Astrocyte of the spinal cord (primary cell): ENCODE results near the gene HUWE1.

Experiments
- DNase-seq: peaks from one replicate; pipeline ENCODE4 v3.0.0; 2011; ENCODE audit warnings: low read depth, low spot score
- H3K4me3 ChIP-seq: 2 replicates; pipeline ENCODE4 v1.5.1; 2011; ENCODE audit warnings: low read depth, mild to moderate bottlenecking, low read length, moderate library complexity
- CTCF ChIP-seq: IDR thresholded peaks from 2 replicates; pipeline ENCODE4 v1.5.1; 2012; ENCODE audit warnings: low read depth, mild to moderate bottlenecking, low read length, inconsistent platforms
- in situ Hi-C: cut with HindIII; loops from 2 replicates; pipeline ENCODE4 v1.10.0; 2017; ENCODE audit warnings: low sequenced_read_pairs

The HUWE1 gene

DNA sequence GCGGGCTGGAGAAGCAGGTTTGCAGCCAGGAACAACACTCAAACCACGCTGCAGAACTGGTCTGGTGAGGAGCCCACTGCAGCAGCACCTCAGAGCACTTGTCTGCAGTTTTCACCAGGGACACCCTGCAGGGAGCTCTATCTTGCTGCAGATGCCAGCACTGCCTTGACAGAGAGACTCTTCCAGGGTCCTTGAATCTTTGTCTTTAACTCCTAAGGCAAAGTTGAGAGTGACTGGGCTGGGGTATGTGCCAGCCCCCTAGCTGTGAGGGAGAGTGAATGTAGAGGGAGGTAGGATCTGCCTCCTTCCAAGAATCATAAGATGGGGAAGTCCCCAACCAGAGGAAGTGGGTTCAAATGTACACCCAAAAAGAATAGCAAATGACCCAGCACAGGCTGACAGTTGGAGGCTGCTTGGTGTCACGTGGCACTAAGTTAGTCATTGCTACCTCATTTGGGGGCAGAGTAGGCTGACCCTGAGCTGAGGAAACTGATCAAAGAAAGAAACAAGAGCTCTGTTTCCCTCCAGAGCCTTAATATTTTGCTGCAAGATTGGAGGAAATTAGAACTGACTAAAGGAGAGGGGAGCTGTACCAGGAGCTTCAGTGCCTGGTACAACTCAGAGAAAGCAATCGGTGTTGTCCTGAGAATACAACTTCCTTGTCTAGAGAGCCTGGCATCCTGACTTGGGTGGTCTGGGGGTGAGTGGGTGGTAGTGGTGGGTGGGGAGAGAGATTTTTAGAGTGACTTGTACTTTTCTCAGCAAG lies 28.2 kb upstream of the HUWE1 start:
- no peak overlapping the region for H3K4me3 ChIP-seq
- in situ Hi-C loops = no loop called here
- peak; percentile 56 for DNase-seq
- TF ChIP-seq CTCF = no peak

DNA sequence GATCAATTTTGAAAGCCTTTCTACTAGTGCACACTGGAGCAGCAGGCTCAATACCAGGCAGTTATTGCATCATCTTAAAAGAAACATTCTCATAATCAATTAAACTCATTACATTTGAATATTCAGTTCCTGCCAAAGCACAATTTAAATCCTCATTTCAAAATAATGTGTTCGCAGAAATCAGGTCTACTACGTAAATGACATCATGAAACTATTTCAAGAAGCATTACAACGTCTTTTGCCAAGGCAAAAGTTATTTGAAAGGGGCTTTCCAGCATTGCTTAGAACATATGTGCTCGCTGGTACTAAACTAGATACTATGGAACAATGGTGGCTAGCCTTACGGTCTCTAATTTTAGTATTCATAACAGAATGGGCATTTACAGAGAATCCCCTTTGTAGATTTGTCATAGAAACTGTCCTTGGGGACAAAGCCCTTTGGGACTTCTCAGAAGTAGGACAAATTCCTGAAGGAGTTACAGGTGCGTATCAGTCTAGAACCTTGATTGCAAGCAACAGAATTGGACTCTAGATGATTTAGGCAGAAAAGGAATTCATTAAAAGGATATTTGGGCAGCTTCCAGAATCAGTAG lies 27.6 kb upstream of the HUWE1 start:
- H3K4me3 ChIP-seq = no peak overlapping the region
- no peak for DNase-seq
- no peak for TF ChIP-seq CTCF
- in situ Hi-C loops = no loop called here

DNA sequence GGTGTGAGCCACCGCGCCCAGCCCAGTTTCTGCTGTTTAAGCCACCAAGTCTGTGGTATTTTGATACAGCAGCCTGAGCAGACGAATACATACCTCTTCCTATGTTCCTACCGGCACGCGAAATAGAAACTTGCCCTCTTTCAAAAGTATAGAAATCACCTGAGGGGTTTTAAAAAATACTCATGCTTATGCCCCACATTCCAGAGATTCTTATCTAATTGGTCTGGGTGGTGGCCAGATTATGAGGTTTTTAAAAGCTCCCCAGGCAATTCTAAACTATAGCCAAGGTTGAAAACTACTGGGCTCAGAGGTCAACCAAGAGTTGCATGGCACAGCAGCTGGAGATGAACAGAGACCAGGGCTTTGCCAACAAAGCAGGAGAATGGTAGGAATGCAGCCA lies 24.9 kb upstream of the HUWE1 start:
- in situ Hi-C loops = no loop called here
- DNase-seq = no peak
- TF ChIP-seq CTCF = no peak
- no peak overlapping the region for H3K4me3 ChIP-seq

DNA sequence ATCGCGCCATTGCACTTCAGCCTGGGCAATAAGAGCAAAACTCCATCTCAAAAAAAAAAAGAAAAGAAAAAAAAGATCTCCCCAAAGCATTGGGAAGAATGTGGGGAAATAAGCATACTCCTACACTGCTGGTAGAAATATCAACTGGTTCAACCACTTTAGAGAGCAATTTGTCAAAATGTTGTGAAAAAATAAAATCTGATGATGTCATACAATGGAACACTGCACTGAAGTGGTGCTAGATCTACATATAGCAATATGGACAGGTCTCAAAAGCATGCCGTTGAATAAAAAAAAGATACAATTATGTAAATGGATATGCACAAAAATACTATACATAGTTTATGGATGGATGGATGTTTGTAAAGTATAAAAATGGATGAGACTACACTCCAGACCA lies 18.3 kb upstream of the HUWE1 start:
- no peak for TF ChIP-seq CTCF
- in situ Hi-C loops = no loop called here
- H3K4me3 ChIP-seq = no peak overlapping the region
- no peak for DNase-seq

DNA sequence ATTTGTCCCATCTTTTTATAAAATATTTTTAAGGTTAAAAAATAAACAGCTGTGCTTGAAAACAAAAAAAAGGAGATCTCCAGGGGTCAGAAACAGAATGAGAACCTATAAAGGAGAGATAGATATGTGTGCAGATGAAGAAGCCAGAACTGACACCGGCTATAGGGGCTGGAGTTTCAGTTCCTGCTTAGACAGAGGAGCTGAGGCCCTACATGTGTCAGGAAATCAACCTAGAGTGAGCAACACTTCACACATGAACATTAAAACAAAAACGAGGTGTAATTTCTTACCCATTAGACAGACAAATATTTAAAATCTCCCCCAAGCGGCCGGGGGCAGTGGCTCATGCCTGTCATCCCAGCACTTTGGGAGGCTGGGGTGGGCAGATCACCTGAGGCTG lies 17.8 kb upstream of the HUWE1 start:
- TF ChIP-seq CTCF = no peak
- in situ Hi-C loops = no loop called here
- DNase-seq = no peak

DNA sequence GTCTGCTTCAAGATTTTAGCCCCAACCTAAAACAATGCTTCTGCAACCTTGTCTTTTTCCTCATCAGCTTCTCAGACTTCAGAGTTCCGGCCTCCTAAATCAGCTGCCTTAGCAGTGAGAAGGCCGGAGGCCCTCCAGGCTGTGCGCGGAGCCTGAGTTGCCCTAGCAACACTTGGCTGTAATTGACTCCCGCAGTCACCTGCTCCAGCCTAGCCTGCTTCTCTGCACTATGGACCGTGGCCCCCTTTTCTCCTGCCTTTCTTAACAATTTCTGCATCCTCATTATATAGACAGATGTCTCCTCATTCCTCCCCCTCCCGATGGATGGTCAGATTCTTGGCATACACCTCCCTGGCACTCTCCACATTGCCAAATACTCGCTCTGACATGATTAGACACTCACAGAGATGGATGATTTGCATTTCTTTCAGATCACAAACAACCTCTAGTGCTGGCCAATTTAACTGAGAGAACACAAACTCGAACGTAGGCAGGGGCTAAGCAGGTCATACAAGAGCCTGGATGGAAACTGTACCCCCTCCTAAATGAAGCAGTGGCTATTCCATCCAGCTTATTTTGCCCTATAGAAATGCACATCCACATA lies 9.5 kb upstream of the HUWE1 start:
- DNase-seq = no peak
- H3K4me3 ChIP-seq = no peak overlapping the region
- in situ Hi-C loops = no loop called here
- TF ChIP-seq CTCF = no peak

More for the DNA sequence above, 17.8 kb upstream of the HUWE1 start:
- no peak overlapping the region for H3K4me3 ChIP-seq
